B cell (primary cell): ENCODE measurements around the gene ATP8A1.

ENCODE experiments used
- CTCF ChIP-seq: fragments of 200-600 bp; IDR thresholded peaks from one replicate; pipeline ENCODE4 v1.8.0; 2022; ENCODE audit warnings: antibody characterized with exemption, mild to moderate bottlenecking
- EZH2 ChIP-seq: IDR thresholded peaks from 2 replicates; pipeline ENCODE4 v1.6.1; 2012; ENCODE audit warnings: borderline replicate concordance, low read depth, mild to moderate bottlenecking, moderate library complexity, low read length; ENCODE audit not compliant: insufficient read depth, poor library complexity, severe bottlenecking

DNA sequence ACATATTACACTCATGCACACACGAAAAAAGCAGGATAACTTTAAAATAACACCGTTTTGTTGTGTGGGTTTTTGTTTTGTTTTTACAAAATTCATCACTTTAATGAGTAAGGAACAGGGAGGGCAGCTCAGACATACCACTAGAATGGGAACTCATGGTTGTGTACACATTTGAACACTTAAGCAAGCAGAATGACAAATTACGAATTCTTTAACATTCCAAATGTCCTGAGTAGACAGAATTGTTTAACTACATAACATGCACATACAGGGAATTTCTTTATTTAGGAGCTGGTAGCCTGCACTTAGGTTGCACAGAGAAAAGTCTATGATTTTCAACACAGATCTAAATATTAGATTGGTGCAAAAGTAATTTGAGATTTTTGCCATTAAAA, 96.4 kb downstream of the ATP8A1 start:
- TF ChIP-seq CTCF (no peak), EZH2 (no peak)
